HG03066 (cell line): Measurements from ENCODE around the gene LILRA1.
"Not testable (repeated sequence)": the region's sequence is repeated elsewhere in the genome, so short reads cannot be mapped to it uniquely, and the experiment has no call there.

Experiments
- ATAC-seq: cut with Tn5 transposase; IDR thresholded peaks from one replicate; pipeline ENCODE4 v1.9.1; 2021; ENCODE audit warnings: low read depth; ENCODE audit not compliant: unreplicated experiment

The LILRA1 gene

DNA sequence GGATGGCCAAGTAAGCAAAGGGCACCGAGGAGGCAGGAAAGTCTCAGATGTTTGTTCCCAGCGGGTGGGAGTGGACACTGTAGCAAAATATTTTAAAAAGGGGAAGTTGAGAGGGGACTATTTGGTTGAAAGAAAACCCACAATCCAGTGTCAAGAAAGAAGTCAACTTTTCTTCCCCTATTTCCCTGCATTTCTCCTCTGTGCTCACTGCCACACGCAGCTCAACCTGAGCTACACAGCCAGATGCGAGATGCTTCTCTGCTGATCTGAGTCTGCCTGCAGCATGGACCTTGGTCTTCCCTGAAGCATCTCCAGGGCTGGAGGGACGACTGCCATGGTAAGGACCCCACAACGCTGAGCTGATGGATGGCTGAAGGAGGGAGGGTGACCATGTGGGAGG is at the start of gene LILRA1:
Gene LILRA1, plus strand, starts transcription at position 188 of the 400 bp plus-strand sequence. CDS start 613 bp downstream, outside the sequence.
- not testable (repeated sequence) for ATAC-seq

DNA sequence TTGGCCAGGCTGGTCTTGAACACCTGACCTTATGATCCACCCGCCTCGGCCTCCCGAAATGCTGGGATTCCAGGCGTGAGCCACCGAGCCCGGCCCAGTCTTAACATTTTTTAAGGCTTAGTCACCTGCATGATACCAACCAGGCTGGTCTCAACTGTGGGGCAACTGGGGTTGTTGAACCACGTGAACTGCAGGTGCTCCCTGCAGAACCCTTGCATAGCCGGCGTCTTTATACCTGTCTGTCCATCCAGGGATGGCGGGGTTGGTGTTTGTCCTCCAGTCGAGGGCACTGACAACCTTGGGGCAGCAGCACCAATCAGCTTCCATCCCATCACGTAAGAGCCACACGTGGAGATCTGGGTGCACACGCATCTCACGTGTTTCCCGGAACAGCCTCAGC is 44.6 kb upstream of the LILRA1 start:
- ATAC-seq = no peak

DNA sequence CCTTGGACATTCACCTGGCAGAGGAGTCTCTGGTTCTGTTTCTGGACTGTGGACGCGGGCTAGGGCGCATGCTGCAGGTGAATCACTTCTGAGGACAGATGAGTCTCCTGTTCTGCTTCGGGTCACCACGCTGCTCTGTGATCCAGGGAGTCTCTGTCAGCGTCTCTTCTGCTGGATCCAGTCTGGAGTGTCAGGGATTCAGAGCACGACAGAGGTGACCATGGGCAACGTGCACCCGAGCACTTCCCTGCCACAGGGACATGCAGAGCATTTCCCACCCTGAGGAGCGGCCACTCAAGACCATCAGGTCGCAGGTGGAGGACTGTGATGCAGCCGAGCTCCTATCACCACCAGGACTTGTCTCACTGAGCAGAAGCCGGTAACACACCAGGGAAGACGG is 44.2 kb upstream of the LILRA1 start:
- no peak for ATAC-seq

DNA sequence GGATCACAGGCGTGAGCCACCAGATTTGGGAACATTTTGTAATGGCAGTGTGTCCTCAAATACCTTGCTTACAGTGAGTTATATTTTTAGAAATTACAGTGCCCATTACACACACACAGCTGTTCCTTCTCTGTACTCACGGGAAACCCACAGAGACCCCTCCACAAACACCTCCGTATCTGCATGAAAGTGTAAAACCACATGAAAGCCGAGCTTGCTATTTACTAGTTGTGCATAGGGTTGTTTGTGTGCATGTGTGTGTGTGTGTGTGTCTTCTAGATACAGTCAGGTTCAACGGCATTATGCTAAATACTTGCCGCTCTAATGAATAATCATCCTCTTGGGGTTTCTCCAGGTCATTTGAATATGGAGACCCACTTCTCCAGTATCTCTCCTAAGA is 42.1 kb upstream of the LILRA1 start:
- no peak for ATAC-seq

DNA sequence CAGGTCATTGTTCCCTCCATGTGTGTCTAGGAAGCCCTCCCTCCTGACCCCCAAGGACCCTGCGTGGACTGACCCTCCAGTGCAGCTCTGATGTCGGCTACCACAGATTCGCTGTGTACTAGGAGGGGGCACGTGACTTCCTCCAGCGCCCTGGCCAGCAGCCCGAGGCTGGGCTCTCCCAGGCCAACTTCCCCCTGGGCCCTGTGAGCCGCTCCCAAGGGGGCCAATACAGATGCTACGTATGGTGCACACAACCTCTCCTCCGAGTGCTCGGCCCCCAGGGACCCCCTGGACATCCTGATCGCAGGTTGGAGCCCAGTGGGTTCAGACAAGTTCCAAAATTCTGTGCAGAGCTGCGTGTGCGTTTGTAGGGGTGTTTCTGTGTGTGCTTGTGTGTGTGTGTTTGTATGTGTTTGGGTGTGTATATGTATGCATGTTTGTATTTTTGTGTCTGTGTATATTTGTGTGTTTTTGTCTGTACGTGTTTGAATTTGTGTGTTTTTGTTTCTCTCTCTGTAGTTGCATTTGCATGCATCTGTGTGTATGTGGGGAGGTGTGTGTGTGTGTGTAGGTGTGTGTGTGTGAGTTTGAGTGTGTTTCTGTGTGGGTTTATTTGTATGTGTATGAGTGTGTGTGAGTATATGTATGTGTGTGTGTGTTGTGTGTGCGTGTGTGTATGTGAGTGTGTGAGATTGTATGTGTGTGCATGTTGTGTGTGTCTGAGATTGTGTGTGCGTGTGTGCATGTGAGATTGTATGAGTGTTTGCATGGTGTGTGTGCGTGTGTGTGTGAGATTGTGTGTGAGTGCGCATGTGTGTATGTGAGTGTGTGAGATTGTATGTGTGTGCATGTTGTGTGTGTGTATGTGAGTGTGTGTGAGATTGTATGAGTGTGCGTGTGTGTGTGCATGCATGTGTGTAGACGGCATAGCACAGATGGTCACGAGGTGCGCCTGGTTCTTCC is 41.2 kb upstream of the LILRA1 start:
- ATAC-seq = no peak

DNA sequence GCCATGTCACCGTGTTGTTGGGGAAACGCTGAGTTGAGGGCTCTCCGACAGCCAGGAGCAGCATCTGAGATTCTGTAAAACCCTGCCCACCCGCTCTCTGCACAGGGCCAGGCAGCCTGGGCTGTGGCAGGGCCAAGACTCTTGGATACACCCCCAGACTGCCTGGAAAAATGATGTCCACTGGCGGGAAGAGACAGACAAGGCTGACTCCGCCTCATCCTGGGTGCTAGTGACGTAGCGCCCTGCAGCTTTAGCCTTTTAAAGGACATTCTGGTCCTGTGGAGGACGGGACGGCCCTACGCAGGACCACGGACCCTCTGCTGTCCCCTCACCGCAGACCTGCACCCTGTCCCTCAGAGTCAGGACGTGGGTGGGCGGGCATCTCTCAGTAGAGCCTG is 40.5 kb upstream of the LILRA1 start:
- no peak for ATAC-seq

DNA sequence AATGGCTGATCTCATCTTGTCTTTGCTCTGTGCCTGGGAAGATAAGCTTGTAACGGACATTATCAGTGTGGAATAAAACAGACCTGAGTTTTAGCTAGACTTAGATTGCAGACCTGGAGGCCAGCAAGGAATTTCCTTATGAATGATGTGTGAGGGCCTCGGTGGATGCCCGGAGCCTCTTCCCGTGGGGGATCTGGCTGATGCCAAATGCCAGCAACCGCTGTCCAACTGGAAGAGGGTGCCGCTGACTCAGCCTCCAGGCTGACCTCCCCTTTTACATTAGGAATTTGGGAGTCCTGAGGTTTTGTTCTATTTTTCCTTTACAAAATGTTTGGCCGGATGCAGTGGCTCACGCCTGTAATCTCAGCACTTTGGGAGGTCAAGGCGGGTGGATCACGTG is 39.4 kb upstream of the LILRA1 start:
- no peak for ATAC-seq

DNA sequence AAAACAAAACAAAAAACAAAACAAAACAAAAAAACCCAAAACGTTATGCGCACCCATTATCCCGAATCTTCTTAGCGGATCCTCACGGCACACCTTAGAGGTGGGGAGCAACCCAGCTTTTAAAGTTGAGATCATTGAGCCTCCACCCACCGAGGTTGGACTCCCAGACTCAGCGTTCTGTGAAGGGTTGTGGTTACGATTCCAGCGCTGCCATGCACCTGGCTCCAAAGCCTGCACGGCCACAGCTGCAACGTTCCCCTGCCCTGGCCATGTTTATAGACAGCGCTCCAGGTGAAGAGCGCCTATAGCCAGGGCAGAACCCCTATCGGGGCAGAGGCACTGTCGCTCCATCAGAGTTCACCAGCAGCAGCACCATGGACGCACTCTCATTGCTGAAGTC is 38.5 kb upstream of the LILRA1 start:
- no peak for ATAC-seq

DNA sequence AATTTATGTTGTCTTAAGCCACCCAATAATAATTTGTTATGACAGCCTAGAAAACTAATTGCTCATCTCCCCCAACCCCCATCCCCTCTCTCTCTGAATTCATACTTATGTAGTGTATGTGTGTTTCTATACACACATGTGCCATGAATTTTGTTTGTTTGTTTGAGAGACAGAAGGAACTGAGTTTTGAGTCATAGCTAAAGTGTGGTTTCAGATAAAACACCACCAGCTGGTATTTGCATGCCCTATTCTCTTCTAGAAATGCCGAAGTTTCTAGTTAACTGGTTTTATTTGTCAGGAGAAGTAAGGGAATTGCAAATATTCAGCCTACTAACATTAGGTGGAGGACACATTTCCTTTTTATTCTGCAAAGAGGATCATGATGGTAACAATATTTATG is 37.2 kb upstream of the LILRA1 start:
- no peak for ATAC-seq

DNA sequence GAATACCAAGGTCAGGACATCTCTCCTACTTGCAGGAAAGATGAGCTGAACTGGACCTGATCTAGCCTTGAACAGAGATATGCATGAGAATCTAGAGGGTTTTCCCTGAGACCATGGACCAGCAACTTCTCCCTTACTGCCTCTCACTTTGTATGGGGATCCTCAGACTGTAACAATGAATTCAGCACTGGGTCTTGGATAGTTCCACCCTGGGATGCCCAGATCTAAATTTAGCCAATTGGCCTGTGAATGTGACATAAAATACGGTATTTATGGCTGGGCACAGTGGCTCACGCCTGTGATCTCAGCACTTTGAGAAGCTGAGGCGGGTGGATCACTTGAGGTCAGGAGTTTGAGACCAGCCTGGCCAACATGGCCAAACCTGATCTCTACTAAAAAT is 35.1 kb upstream of the LILRA1 start:
- no peak for ATAC-seq

DNA sequence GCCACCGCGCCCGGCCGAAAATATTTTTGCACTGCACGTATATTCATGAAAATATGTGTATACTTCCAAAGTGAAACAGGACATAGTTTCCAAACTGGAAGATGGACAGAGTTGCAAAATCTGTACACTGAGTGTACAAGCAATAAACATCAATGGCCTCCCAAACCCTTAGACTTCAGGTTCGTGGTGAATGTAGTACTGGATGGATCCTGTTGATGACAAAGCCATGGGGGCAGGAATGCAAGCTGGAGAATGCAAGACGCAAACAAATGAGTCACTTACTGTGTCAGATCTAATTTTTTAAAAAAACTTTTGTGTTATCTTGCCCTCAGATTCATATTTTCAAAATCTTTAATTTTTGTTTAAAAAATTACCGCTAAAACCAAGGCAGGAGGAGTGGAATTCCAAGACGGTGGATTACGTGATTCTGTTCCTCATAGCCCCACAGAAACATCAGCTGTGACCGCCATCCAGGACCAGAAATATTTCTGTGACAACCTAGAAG is 32.5 kb upstream of the LILRA1 start:
- no peak for ATAC-seq

DNA sequence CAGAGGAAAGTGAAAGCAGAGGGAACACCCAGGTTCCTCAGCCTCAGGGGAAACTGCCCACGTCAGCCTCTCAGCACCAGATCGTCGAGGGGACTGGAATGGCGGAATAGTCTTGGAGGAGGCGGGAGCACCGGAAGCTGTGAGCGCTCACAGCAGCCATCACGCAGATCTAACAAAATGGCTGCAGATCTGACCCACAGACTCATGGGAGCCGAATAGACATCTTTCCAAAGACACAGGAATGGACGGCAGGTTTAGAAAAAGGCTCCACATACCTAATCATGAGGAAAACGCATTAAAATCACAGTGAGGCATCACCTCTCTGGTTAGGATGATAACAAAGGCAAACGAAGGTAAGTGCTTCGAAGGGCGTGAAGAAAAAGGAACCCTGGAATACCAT is 31.6 kb upstream of the LILRA1 start:
- no peak for ATAC-seq

DNA sequence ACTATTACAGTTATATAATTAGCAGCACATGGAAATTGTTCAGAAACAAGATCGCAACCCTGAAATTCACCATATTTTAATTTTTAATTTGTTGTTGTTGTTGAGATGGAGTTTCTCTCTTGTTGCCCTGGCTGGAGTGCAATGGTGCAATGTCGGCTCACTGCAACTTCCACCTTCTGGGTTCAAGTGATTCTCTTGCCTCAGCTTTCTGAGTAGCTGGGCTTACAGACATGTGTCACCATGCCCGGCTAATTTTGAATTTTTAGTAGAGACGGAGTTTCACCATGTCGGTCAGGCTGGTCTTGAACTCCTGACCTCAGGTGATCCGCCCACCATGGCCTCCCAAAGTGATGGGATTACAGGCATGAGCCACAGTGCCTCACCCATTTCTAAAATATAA is 30.2 kb upstream of the LILRA1 start:
- ATAC-seq = not testable (repeated sequence)

DNA sequence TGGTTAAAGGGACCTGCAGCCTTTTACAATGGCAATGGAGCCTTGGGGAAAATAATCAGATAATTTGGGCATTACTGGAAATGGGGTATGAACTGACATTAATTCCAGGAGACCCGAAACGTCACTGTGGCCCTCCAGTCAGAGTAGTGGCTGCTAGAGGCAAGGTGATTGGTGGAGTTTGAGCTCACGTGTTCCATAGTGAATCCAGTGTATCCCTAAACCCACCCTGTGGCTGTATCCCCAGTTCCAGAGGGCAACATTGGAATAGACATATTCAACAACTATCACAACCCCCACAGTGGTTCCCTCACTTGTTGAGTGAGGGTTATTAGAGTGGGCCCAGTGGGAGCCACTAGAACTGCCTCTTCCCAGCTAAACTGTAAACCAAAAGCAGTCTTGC is 23.1 kb upstream of the LILRA1 start:
- ATAC-seq = no peak

DNA sequence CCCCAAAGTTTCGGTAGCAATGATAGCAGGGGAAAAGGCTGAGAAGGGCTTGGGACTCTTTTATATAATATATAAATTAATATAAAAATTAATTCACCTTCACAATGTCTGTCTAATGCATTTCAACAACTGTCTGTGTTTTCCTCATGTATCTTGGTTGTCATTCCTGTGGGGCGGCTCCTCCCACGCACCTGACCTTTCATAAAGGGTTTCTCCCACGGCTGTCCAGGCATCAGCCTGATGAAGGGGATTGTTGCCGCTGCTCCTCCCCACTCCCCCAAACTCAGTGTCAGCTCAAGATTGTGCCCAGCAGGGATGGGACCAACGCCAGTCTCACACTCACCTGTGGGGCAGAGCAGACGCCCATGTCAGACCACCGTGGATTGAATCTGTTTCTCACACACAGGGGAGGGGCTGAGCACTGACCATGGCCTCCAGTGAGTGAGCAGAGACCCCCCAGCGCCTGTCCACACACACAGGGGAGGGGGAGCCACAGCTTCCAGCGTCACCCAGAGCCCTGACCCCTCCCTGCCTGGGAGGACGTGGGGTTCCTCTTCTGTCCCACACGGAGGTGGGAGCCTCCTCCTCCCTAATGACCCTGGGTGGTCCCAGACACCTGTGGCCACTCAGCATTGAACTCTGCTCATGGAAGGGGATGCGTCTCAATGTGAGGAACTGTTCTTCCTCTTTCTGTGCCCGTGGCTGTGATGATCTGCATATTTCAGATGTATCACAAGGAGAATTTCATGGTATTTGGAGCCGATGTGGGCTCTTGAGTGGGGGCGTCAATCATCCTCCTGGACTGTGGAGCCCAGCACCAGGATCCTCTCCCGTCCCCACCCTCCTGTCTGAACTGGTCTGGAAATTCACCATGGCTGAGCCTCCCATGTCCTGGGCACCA is 21.5 kb upstream of the LILRA1 start:
- ATAC-seq = not testable (repeated sequence)

DNA sequence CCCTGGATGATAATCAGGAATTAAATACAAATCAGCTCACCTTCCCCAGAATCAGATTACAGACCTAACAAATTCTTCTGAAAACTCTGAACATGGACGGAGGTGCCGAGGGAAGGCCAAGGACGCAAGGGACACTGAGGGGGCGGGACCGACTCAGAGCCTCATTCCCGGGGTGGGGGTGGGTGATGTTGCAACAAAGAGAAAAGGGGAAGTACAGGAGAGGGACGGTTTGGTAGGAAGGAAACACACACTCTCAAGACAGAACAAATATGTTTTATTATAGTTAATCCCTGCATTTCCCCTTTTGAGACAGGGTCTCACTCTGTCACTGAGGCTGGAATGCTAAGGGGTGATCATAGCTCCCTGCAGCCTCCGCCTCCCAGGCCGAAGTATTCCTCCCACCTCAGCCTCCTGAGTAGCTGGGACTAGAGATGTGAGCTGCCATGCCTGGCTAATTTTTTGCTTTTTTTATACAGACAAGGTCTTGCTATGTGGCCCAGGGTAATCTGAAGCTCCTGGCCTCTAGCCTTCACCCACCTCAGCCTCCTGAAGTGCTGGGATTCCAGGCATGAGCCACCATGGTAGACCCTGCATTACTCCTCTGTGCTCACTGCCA is 20.6 kb upstream of the LILRA1 start:
- ATAC-seq = no peak

DNA sequence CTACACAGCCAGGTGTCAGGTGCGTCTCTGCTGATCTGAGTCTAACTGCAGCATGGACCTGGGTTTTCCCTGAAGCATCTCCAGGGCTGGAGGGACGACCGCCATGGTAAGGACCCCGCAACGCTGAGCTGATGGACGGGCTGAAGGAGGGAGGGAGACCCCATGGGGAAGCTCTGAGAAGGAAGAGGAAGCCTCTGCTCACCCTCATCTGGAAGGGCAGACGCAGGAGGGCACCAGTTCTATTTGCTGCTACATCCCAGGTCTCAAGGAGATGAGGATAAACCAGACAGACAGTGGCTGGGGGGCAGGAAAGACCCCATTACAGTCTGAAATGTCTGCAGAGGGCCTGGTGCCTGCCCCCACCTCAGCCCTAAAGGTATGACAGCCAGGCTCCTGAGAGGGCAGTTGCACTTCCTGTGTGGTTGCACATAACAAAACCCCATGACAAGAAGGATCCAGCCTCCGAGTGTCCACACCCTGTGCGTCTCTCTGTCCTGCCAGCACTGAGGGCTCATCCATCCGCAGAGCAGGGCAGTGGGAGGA is 20.0 kb upstream of the LILRA1 start, which contains the start of gene LILRA2:
Gene LILRA2, plus strand, starts transcription at position 461 of the 543 bp plus-strand sequence. CDS start 89 bp downstream, outside the sequence.
- peak; percentile 58 for ATAC-seq

DNA sequence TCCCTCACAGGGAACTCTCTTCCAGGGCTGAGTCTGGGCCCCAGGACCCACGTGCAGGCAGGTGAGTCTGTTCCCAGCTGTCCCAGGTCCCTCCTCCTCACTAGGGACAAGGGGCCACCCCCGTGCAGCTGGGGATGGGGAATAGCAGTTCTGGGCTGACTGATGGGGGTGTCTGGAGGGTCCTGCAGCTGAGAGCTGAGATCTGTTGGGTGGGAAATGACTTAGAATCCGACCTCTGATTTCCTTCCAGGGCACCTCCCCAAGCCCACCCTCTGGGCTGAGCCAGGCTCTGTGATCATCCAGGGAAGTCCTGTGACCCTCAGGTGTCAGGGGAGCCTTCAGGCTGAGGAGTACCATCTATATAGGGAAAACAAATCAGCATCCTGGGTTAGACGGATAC is 19.4 kb upstream of the LILRA1 start:
- ATAC-seq = no peak

DNA sequence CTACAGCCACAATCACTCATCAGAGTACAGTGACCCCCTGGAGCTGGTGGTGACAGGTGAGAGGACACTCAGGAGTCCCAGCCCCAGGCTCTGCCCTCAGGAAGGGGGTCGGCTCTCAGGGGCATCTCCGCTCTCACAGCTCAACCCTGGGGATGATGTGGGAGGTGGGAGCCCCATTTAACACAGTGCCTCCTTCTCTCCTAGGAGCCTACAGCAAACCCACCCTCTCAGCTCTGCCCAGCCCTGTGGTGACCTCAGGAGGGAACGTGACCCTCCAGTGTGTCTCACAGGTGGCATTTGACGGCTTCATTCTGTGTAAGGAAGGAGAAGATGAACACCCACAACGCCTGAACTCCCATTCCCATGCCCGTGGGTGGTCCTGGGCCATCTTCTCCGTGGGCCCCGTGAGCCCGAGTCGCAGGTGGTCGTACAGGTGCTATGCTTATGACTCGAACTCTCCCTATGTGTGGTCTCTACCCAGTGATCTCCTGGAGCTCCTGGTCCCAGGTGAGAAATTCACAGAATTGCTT is 18.8 kb upstream of the LILRA1 start:
- ATAC-seq = no peak

DNA sequence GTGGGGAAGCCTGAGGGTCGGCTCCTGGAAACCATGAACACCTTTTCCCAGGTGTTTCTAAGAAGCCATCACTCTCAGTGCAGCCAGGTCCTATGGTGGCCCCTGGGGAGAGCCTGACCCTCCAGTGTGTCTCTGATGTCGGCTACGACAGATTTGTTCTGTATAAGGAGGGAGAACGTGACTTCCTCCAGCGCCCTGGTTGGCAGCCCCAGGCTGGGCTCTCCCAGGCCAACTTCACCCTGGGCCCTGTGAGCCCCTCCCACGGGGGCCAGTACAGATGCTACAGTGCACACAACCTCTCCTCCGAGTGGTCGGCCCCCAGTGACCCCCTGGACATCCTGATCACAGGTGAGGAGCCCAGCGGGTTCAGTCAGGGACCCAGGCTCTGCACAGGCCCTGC is 18.2 kb upstream of the LILRA1 start:
- not testable (repeated sequence) for ATAC-seq
